Islet of Langerhans (tissue), 1 donor: Measurements from ENCODE around the gene FN3K.

Experiments
- FAIRE-seq: peaks from one replicate; lab custom pipeline; 2011; peaks lifted over from hg19 to GRCh38; lab: Jason Lieb, UNC

The FN3K gene

GRCh38 chr17:82797061-82797460 lies 61.6 kb downstream of the FN3K start:
- FAIRE-seq: no peak

DNA sequence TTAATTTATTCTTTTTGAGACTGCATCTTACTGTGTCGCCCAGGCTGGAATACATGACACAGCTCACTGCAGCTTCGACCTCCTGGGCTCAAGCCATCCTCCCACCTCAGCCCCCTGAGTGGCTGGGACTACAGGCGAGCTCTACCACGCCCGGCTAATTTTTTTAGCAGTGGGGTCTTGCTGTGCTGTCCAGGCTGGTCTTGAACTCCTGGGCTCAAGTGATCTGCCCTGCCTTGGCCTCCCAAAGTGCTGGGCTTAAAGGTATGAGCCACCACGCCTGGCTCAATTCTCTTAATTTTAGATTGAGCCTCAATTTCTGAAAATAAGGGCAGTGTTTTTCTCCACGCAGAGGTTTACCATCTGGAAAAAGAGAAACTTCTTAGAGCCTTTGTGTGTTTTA lies 63.3 kb downstream of the FN3K start:
- no peak for FAIRE-seq

- FAIRE-seq: no peak
Observed at GRCh38 chr17:82799591-82799990, 64.2 kb downstream of the FN3K start.
